ENCODE measurements around the gene ORC2.

The ORC2 gene

GRCh38 chr2:200860092-200860795 lies 103.2 kb downstream of the ORC2 start:
- DNase-seq = no peak
